NB4 (cell line): ENCODE results near the gene KCNK2.

Experiments used
- CTCF ChIP-seq: IDR thresholded peaks from one replicate; pipeline ENCODE4 v1.5.1; 2012; ENCODE audit warnings: low read depth, low read length
- MYC ChIP-seq: IDR thresholded peaks from 2 replicates; pipeline ENCODE4 v1.6.1; 2011; ENCODE audit warnings: low read depth, low read length

- TF ChIP-seq MYC, result no peak
- no peak for TF ChIP-seq CTCF
Observed at GRCh38 chr1:215181518-215181917, 99.0 kb downstream of the KCNK2 start.
